A549 treated with AZD2906 at 1 μM for 4 hours (cell line): ENCODE measurements around the gene PHF12. TPM values are rescaled to one million over a fixed set of nuclear protein-coding genes. Genes with fewer than 3 reads are reported as not detected.

Experiments used
- total RNA-seq: library from RNA; stranded (reverse); fragments of 200-300 nt; extraction: Qiagen RNA extraction; gene quantifications from 5 replicates; pipeline ENCODE4 v1.2.3, GENCODE V29; 2022

PHF12 gene
- 31.1 to 34.2 TPM (median 33.1 TPM) in 5 replicates for total RNA-seq

GRCh38 chr17:28951428-28951990, at the start of gene PHF12:
Gene PHF12, minus strand, starts transcription at chr17:28951518. Its CDS starts 558 bp downstream, at chr17:28950960.

GRCh38 chr17:28902819-28903545, 48.3 kb downstream of the PHF12 start, which contains the start of gene DHRS13:
Gene DHRS13, minus strand, starts transcription at chr17:28903079. Its CDS starts 135 bp downstream, at chr17:28902944.

GRCh38 chr17:28896884-28897768, 54.2 kb downstream of the PHF12 start, which contains the start of gene FLOT2:
Gene FLOT2, minus strand, starts transcription at chr17:28897733. Its CDS starts 159 bp downstream, at chr17:28897574.

Other genes starting within 250 kb of the PHF12 start
- 1.00 to 1.4 TPM (median 1.3 TPM) in 5 replicates for gene PROCA1, start 239.6 kb downstream of the PHF12 start, total RNA-seq
- 208 to 235 TPM (median 232 TPM) in 5 replicates for gene RAB34, start 233.7 kb downstream of the PHF12 start, total RNA-seq
- gene RPL23A, start 231.5 kb downstream of the PHF12 start, total RNA-seq: 1,734 to 2,333 TPM (median 2,200 TPM) in 5 replicates
- 28.7 to 45.6 TPM (median 42.9 TPM) in 5 replicates for gene TLCD1, start 225.3 kb downstream of the PHF12 start, total RNA-seq
- 3.4 to 4.6 TPM (median 4.0 TPM) in 5 replicates for gene NEK8, start 222.7 kb downstream of the PHF12 start, total RNA-seq
- gene TRAF4, start 207.5 kb downstream of the PHF12 start, total RNA-seq: 59.0 to 80.7 TPM (median 75.0 TPM) in 5 replicates
- gene FAM222B, start 108.7 kb downstream of the PHF12 start, total RNA-seq: 37.5 to 44.3 TPM (median 41.1 TPM) in 5 replicates
- gene ERAL1, start 96.5 kb downstream of the PHF12 start, total RNA-seq: 77.4 to 89.4 TPM (median 84.1 TPM) in 5 replicates
- 81.4 to 89.2 TPM (median 88.3 TPM) in 5 replicates for gene FLOT2, start 53.8 kb downstream of the PHF12 start, total RNA-seq
- 6.3 to 7.9 TPM (median 7.2 TPM) in 5 replicates for gene DHRS13, start 48.4 kb downstream of the PHF12 start, total RNA-seq
- gene SEZ6, start 54.5 kb upstream of the PHF12 start, total RNA-seq: 0.03 to 0.08 TPM (median 0.03 TPM) in 3 of 5 replicates, not detected in the others
- gene PIPOX, start 91.6 kb upstream of the PHF12 start, total RNA-seq: 0.07 to 0.33 TPM (median 0.11 TPM) in 4 of 5 replicates, not detected in the other
- 19.9 to 24.3 TPM (median 21.5 TPM) in 5 replicates for gene MYO18A, start 228.9 kb upstream of the PHF12 start, total RNA-seq